HCT116 (cell line): ENCODE data around the gene PTDSS2.

Source experiments
- CTCF ChIP-seq, 3 experiments: fragments of 200-600 bp in 1 of 3; sonication (generic) in 1 of 3; IDR thresholded peaks in 2 of 3; conservative IDR thresholded peaks in 1 of 3; 2 replicates each; pipeline ENCODE4 v1.5.1; 2012 to 2017; ENCODE audit warnings: low read depth in 2 of 3, low read length in 2 of 3, antibody characterized with exemption in 1 of 3, borderline replicate concordance in 1 of 3, control low read depth in 1 of 3, mild to moderate bottlenecking in 1 of 3, mixed read lengths in 1 of 3, mixed run types in 1 of 3, moderate library complexity in 1 of 3; ENCODE audit not compliant: insufficient read depth in 1 of 3
- POLR2A ChIP-seq: IDR thresholded peaks from 2 replicates; pipeline ENCODE4 v1.7.0; 2011; ENCODE audit warnings: borderline replicate concordance; ENCODE audit not compliant: insufficient read depth, insufficient read length; ENCODE audit errors: extremely low read depth
- REST ChIP-seq: IDR thresholded peaks from 2 replicates; pipeline ENCODE4 v1.6.1; 2012; ENCODE audit warnings: low read depth

GRCh38 chr11:465896-466530 is 15.9 kb downstream of the PTDSS2 start:
- TF ChIP-seq POLR2A (no peak), REST (no peak), CTCF (IDR thresholded peaks at IDR 0.05 in 2 of 3, conservative IDR thresholded peaks at IDR 0.05 in 1 of 3; ENCODE audit: borderline replicate concordance in 1 of 3, insufficient read depth in 1 of 3, low read depth in 2 of 3, low read length in 2 of 3) (no peak)
